ENCODE measurements around the gene SYNGR1.
"Not testable (repeated sequence)": the region's sequence is repeated elsewhere in the genome, so short reads cannot be mapped to it uniquely, and the experiment has no call there.

SYNGR1 gene

DNA sequence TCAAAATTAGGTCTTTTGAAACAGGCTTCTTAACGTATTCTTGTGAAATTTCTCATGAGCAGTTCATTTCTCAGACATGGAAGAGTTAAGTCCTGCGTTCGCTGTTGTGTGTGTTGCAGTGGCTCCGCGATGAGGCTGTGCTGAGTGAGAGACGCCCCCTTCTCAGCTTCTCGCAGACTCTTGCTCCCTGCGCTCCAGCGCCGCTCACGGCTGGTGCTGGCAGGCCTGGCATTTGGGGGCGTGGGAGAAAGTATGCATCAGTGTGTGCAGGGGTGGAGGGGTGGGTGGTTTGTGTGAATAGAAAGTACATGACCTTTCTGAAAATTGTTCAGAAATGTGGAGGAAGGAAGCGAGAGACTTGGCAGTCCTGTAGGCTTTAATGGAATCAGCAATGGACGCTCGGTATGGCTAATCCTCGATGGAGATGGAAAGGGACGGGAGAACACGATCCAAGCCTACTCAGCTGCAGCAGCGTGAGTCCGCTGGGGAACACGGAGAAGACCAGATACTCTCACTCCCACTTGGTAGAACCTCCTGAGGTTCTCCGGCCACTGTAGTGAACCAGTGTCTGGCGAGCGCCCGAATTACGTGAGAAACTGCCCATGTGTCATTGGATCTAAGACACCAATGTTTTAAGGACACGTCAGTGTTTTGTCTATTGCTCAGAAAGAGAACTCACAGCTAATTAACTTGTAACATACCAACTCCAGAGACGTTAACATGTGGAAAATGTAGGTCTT lies 55.7 kb downstream of the SYNGR1 start:
- Histone ChIP-seq H3K27ac (peak overlapping the region in 6 of 11 experiments; percentile 20 to 96 (median 47); a peak in 11 of 22 replicates), H3K4me2 (peak overlapping the region in 4 of 11 experiments; percentile 8 to 40 (median 26); a peak in 5 of 22 replicates), H4K20me1 (no peaks in the 10 kb centered on the region)

DNA sequence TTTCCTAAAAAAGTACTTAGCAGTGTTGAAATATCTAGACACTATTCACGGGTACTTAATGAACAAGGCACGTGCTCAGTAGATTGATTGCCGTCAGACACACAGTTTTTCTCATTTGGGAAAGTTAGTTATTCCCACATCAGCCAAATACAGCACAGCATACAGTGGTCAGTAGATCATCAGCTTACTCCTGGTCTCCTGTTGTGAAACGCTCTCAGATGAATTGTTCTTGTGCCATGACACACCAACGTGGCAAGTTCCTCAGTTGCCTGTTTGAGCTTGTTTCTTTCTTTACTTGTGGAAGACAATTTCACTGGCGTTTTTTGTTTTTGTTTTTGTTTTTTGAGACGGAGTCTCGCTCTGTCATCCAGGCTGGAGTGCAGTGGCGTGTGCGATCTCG lies 58.4 kb downstream of the SYNGR1 start:
- Histone ChIP-seq H3K27ac (peak overlapping the region; percentile 9 to 99 (median 96); a peak in 17 of 22 replicates), H3K27me3 (no peaks in the 10 kb centered on the region), H4K20me1 (no peaks in the 10 kb centered on the region), H3K9ac (peak overlapping the region in 3 of 11 experiments; percentile 10 to 39 (median 36); a peak in 3 of 22 replicates), H3K9me3 (replicated peaks in 1 of 11) (no peaks in the 10 kb centered on the region; a peak in 1 of 22 replicates), H3K4me3 (no peak overlapping the region), H3K4me2 (peak overlapping the region in 9 of 11 experiments; percentile 4 to 94 (median 62); a peak in 16 of 22 replicates), H3K4me1 (peaks cover 61 to 89% (median 73%) of the 10 kb centered on the region in 10 experiments), H3K36me3 (peaks cover 19 to 33% (median 25%) of the 10 kb centered on the region in 11 experiments; a peak in 20 of 22 replicates)
- no peak for TF ChIP-seq Cebpa-rat (IDR thresholded peaks at IDR 0.05)

More for the DNA sequence above, 55.7 kb downstream of the SYNGR1 start:
- no peak overlapping the region for H3K4me3 ChIP-seq
- no peaks in the 10 kb centered on the region for H3K9me3 ChIP-seq (replicated peaks in 1 of 11)
- no peaks in the 10 kb centered on the region for H3K27me3 ChIP-seq
- H3K4me1 ChIP-seq, result peaks cover 50 to 91% (median 65%) of the 10 kb centered on the region in 10 experiments
- TF ChIP-seq Cebpa-rat (IDR thresholded peaks at IDR 0.05), result no peak
- H3K36me3 ChIP-seq, result peaks cover 25 to 54% (median 33%) of the 10 kb centered on the region in 11 experiments; a peak in 20 of 22 replicates
- H3K9ac ChIP-seq, result no peak overlapping the region; a peak in 1 of 22 replicates

DNA sequence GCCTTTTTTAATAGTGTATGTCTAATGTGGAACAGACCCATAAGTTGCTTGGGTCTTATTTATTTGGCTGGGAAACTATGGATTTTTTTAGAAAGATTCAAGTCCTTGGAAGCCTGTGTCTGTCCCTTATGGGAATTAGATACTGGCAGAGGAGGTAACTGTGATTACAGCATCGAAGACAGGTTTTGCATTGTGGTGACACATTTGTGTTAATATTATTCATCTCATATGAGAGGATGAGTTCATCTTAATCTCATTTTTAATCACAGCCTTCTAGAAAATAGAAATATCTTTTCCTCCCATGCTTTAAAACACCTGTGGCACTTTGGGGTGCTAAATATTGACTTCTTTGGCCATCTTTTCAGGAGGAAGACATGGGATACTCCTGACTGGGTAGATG lies 59.0 kb downstream of the SYNGR1 start:
- Histone ChIP-seq H3K4me3 (no peak overlapping the region), H3K27ac (peak overlapping the region in 10 of 11 experiments; percentile 85 to 99 (median 96); a peak in 18 of 22 replicates), H3K9me3 (replicated peaks in 1 of 11) (no peaks in the 10 kb centered on the region; a peak in 1 of 22 replicates), H3K9ac (peak overlapping the region in 6 of 11 experiments; percentile 0 to 87 (median 16); a peak in 3 of 22 replicates), H3K4me2 (peak overlapping the region in 10 of 11 experiments; percentile 1 to 94 (median 73); a peak in 17 of 22 replicates), H4K20me1 (no peaks in the 10 kb centered on the region; a peak in 1 of 22 replicates), H3K36me3 (peaks cover 19 to 30% (median 23%) of the 10 kb centered on the region in 11 experiments; a peak in 19 of 22 replicates), H3K4me1 (peaks cover 68 to 93% (median 79%) of the 10 kb centered on the region in 10 experiments), H3K27me3 (no peaks in the 10 kb centered on the region)
- TF ChIP-seq Cebpa-rat (IDR thresholded peaks at IDR 0.05), result no peak

DNA sequence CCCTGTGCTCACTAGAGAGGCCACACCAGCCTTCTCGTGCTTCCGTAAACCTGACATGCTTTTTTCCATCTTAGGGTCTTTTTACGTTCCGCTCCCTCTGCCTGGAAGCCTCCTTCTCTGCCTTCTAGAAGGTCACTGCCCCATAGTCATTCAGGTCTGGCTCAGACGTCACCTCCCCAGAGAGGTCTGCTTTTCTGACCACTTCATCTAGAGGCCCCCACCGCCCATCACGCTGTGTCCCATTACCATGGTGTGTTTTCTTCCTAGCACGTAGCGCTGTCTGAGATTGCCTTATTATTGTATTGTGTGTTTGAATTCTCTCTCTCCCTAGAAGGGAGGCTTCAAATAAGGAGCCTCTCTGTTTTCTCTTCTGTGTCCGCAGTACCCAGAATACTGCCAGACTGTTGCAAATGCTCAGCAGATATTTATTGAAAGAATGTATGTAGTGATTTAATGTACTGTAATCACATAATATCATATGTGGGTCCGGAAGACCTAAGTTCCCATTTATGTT lies 59.8 kb downstream of the SYNGR1 start:
- H3K4me2 ChIP-seq, result peak overlapping the region; percentile 1 to 94 (median 88); a peak in 18 of 22 replicates
- H3K27me3 ChIP-seq, result no peaks in the 10 kb centered on the region
- H3K4me3 ChIP-seq, result no peak overlapping the region
- peaks cover 0 to 2% (median 0%) of the 10 kb centered on the region in 11 experiments; a peak in 1 of 22 replicates for H4K20me1 ChIP-seq
- peak overlapping the region in 5 of 11 experiments; percentile 0 to 87 (median 38); a peak in 4 of 22 replicates for H3K9ac ChIP-seq
- no peak for TF ChIP-seq Cebpa-rat (IDR thresholded peaks at IDR 0.05)
- peaks cover 75 to 97% (median 85%) of the 10 kb centered on the region in 10 experiments for H3K4me1 ChIP-seq
- peak overlapping the region in 10 of 11 experiments; percentile 85 to 99 (median 96); a peak in 21 of 22 replicates for H3K27ac ChIP-seq
- H3K36me3 ChIP-seq, result peaks cover 12 to 23% (median 15%) of the 10 kb centered on the region in 11 experiments; a peak in 18 of 22 replicates
- no peaks in the 10 kb centered on the region; a peak in 1 of 22 replicates for H3K9me3 ChIP-seq (replicated peaks in 1 of 11)

DNA sequence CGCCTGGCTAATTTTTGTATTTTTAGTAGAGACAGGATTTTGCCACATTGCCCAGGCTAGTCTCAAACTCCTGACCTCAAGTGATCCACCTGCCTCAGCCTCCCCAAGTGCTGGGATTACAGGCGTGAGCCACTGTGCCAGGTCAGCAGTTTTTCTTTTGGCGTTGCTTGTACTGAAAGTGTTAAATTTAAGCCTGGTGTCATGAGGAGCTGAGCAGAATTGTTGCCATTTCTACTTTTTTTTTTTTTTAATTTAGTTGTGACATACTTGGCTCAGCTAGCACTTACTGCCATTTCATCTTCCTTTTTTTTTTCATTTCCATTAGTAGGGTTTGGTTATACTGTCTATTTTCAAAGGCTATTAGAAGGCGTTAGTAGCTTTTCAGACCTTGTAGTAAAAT lies 60.5 kb downstream of the SYNGR1 start:
- H3K4me1 ChIP-seq, result peaks cover 82 to 97% (median 87%) of the 10 kb centered on the region in 10 experiments
- H3K27ac ChIP-seq, result peak overlapping the region in 10 of 11 experiments; percentile 85 to 99 (median 96); a peak in 21 of 22 replicates
- TF ChIP-seq Cebpa-rat (IDR thresholded peaks at IDR 0.05), result no peak
- no peak overlapping the region for H3K4me3 ChIP-seq
- peak overlapping the region; percentile 26 to 94 (median 88); a peak in 20 of 22 replicates for H3K4me2 ChIP-seq
- no peaks in the 10 kb centered on the region; a peak in 1 of 22 replicates for H3K9me3 ChIP-seq (replicated peaks in 1 of 11)
- peaks cover 8 to 20% (median 12%) of the 10 kb centered on the region in 11 experiments; a peak in 19 of 22 replicates for H3K36me3 ChIP-seq
- peak overlapping the region in 4 of 11 experiments; percentile 38 to 87 (median 47); a peak in 7 of 22 replicates for H3K9ac ChIP-seq
- H4K20me1 ChIP-seq, result peaks cover 0 to 9% (median 0%) of the 10 kb centered on the region in 11 experiments; a peak in 2 of 22 replicates
- no peaks in the 10 kb centered on the region for H3K27me3 ChIP-seq

DNA sequence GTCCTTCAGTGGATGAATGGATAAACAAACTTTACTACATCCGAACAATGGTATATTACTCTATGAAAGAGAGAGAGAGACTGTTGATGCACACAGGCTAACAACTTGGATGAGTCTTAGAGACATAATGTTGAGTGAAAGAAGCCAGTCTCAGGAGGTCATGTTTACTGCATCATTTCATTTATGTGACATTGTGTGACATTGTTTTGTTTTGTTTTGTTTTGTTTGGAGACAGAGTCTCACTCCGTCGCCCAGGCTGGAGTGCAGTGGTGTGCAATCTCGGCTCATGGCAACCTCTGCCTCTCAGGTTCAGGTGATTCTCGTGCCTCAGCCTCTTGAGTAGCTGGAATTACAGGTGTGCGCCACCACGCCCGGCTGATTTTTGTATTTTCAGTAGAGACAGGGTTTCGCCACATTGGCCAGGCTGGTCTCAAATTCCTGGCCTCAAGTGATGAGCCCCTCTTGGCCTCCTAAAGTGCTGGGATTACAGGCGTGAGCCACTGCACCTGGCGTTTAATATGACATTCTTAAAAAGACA lies 62.1 kb downstream of the SYNGR1 start:
- Histone ChIP-seq H3K9ac (peak overlapping the region; percentile 72 to 90 (median 86)), H4K20me1 (peaks cover 0 to 11% (median 0%) of the 10 kb centered on the region in 11 experiments; a peak in 2 of 22 replicates), H3K4me1 (peaks cover 90 to 98% (median 96%) of the 10 kb centered on the region in 10 experiments), H3K4me3 (peak overlapping the region in 9 of 10 experiments; percentile 6 to 47 (median 34); a peak in 12 of 20 replicates), H3K36me3 (peaks cover 17 to 26% (median 22%) of the 10 kb centered on the region in 11 experiments), H3K4me2 (peak overlapping the region; percentile 79 to 94 (median 90)), H3K27ac (peak overlapping the region; percentile 82 to 99 (median 96))
- not testable (repeated sequence) for H3K27me3 ChIP-seq; H3K9me3 ChIP-seq (replicated peaks in 1 of 11)

DNA sequence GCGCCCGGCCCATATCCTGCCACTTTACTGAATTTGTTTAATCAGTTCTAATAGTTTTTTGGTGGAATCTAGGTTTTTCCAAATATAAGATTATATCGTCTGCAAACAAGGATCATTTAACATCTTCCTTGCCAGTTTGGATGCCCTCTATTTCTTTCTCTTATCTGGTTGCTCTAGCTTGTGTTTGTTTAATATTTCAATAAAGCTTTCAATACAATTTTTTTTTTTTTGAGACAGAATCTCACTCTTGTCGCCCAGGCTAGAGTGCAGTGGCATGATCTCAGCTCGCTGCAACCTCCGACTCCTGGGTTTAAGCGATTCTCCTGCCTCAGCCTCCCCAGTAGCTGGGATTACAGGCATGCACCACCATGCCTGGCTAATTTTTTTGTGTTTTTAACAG lies 63.4 kb downstream of the SYNGR1 start:
- peaks cover 0 to 11% (median 0%) of the 10 kb centered on the region in 11 experiments; a peak in 2 of 22 replicates for H4K20me1 ChIP-seq
- not testable (repeated sequence) for H3K27me3 ChIP-seq; H3K9me3 ChIP-seq (replicated peaks in 1 of 11)
- peak overlapping the region; percentile 82 to 99 (median 96); a peak in 21 of 22 replicates for H3K27ac ChIP-seq
- peak overlapping the region; percentile 84 to 95 (median 92) for H3K4me2 ChIP-seq
- H3K4me1 ChIP-seq, result peaks cover 80 to 97% (median 94%) of the 10 kb centered on the region in 10 experiments
- peak overlapping the region in 10 of 11 experiments; percentile 54 to 90 (median 86); a peak in 21 of 22 replicates for H3K9ac ChIP-seq
- H3K36me3 ChIP-seq, result peaks cover 28 to 39% (median 32%) of the 10 kb centered on the region in 11 experiments
- 0 out of 20 replicates have a peak overlapping the region, but pooled peaks of 1 of the 10 experiments have one; percentile 39 for H3K4me3 ChIP-seq

DNA sequence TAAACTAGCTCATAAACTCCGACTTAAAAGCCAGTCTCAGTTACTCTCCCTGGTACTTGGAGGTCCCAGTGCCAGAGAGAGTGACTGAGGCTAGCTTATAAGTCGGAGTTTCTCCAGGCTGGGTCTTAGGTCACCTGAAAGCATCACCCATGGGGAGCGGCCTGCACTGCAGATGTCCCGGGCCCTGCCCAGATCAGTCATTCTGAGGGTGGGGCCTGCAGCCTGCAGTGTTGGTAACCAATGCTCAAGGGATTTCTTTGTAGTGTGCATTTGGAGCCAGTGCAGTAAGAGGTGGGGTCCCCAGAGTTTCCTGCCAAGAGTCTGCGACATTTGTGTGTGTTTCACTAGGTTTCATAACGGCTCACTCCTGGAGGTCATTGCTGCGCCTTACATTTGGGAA lies 64.6 kb downstream of the SYNGR1 start:
- no peaks in the 10 kb centered on the region for H3K27me3 ChIP-seq
- H3K36me3 ChIP-seq, result peaks cover 36 to 47% (median 42%) of the 10 kb centered on the region in 11 experiments
- peaks cover 76 to 97% (median 94%) of the 10 kb centered on the region in 10 experiments for H3K4me1 ChIP-seq
- H3K9ac ChIP-seq, result peak overlapping the region; percentile 26 to 90 (median 85); a peak in 20 of 22 replicates
- peak overlapping the region in 8 of 10 experiments; percentile 4 to 39 (median 21); a peak in 9 of 20 replicates for H3K4me3 ChIP-seq
- TF ChIP-seq Cebpa-rat (IDR thresholded peaks at IDR 0.05), result no peak
- H3K9me3 ChIP-seq (replicated peaks in 1 of 11), result no peaks in the 10 kb centered on the region; a peak in 1 of 22 replicates
- H3K4me2 ChIP-seq, result peak overlapping the region; percentile 84 to 95 (median 92)
- peak overlapping the region in 10 of 11 experiments; percentile 85 to 99 (median 96); a peak in 20 of 22 replicates for H3K27ac ChIP-seq
- H4K20me1 ChIP-seq, result peaks cover 0 to 11% (median 0%) of the 10 kb centered on the region in 11 experiments; a peak in 2 of 22 replicates

Data from BLaER1 treated with 17β-estradiol and CSF1 and Interleukin-3, amounts not matched to agents 10 nM and 100 nM (cell line).